GM18502 (cell line): ENCODE results near the gene SLC44A2.

ENCODE experiments used
- ATAC-seq: cut with Tn5 transposase; IDR thresholded peaks from one replicate; pipeline ENCODE4 v1.9.1; 2021; ENCODE audit warnings: mild to moderate bottlenecking; ENCODE audit not compliant: unreplicated experiment, poor library complexity

SLC44A2 gene

GRCh38 chr19:10678813-10679212 lies 53.5 kb downstream of the SLC44A2 start:
- no peak for ATAC-seq

GRCh38 chr19:10679743-10680142 lies 54.4 kb downstream of the SLC44A2 start:
- ATAC-seq = no peak

GRCh38 chr19:10680545-10681135 lies 55.3 kb downstream of the SLC44A2 start:
- ATAC-seq = no peak

GRCh38 chr19:10681658-10682057 lies 56.3 kb downstream of the SLC44A2 start:
- no peak for ATAC-seq

GRCh38 chr19:10682397-10683063 lies 57.2 kb downstream of the SLC44A2 start:
- no peak for ATAC-seq

GRCh38 chr19:10683064-10683426 lies 57.7 kb downstream of the SLC44A2 start:
- ATAC-seq = no peak

- ATAC-seq = no peak
These were observed 58.2 kb downstream of the SLC44A2 start for GRCh38 chr19:10683582-10683981.

- no peak for ATAC-seq
These were observed 59.9 kb downstream of the SLC44A2 start for GRCh38 chr19:10685210-10685609.

- no peak for ATAC-seq
These were observed 60.8 kb downstream of the SLC44A2 start for GRCh38 chr19:10686193-10686592.

- ATAC-seq = no peak
These were observed 61.5 kb downstream of the SLC44A2 start for GRCh38 chr19:10686661-10687517.

GRCh38 chr19:10687518-10688288 lies 62.4 kb downstream of the SLC44A2 start:
- no peak for ATAC-seq

- no peak for ATAC-seq
These were observed 63.4 kb downstream of the SLC44A2 start for GRCh38 chr19:10688545-10689280.

GRCh38 chr19:10690341-10690781 lies 65.0 kb downstream of the SLC44A2 start:
- no peak for ATAC-seq

GRCh38 chr19:10691178-10691881 lies 66.0 kb downstream of the SLC44A2 start:
- no peak for ATAC-seq

- ATAC-seq = no peak
These were observed 66.5 kb downstream of the SLC44A2 start for GRCh38 chr19:10691883-10692282.

GRCh38 chr19:10692673-10693264 lies 67.4 kb downstream of the SLC44A2 start:
- ATAC-seq = no peak
